Measurements from ENCODE around the gene THRAP3. TPM values are rescaled to one million over a fixed set of nuclear protein-coding genes. Genes with fewer than 3 reads are reported as not detected.
A peak's percentile ranks its signal among the peaks of the same experiment; 100 is the strongest.
"Not testable (repeated sequence)": the region's sequence is repeated elsewhere in the genome, so short reads cannot be mapped to it uniquely, and the experiment has no call there.

The THRAP3 gene
- total RNA-seq, 4 donors from 2014 or later = 88.9 to 129 (median 115) TPM

GRCh38 chr1:36225283-36225899, 1.1 kb downstream of the THRAP3 start:
- TF ChIP-seq POLR2A (IDR thresholded peaks at IDR 0.05) = no peak
- TF ChIP-seq, protein P1, sequence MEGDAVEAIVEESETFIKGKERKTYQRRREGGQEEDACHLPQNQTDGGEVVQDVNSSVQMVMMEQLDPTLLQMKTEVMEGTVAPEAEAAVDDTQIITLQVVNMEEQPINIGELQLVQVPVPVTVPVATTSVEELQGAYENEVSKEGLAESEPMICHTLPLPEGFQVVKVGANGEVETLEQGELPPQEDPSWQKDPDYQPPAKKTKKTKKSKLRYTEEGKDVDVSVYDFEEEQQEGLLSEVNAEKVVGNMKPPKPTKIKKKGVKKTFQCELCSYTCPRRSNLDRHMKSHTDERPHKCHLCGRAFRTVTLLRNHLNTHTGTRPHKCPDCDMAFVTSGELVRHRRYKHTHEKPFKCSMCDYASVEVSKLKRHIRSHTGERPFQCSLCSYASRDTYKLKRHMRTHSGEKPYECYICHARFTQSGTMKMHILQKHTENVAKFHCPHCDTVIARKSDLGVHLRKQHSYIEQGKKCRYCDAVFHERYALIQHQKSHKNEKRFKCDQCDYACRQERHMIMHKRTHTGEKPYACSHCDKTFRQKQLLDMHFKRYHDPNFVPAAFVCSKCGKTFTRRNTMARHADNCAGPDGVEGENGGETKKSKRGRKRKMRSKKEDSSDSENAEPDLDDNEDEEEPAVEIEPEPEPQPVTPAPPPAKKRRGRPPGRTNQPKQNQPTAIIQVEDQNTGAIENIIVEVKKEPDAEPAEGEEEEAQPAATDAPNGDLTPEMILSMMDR (IDR thresholded peaks at IDR 0.05) = no peak
- WGBS, 2 donors = 22 to 24% methylated on average over 10 of the region's 10 CpGs
- intact Hi-C loops (cut with DNase I) = loop anchor here (10.0 kb wide), 1 partner anchor 49 kb away; no protein-coding TSS in a partner anchor
- H3K4me3 ChIP-seq (replicated peaks in 1 of 3) = peak overlapping the region; percentile 64 to 88 (median 71)
- no peaks in the 10 kb centered on the region for H3K9me3 ChIP-seq
- H3K27ac ChIP-seq = peak overlapping the region; percentile 90 to 96 (median 91)
- no peak for DNase-seq
- H3K27me3 ChIP-seq = no peaks in the 10 kb centered on the region
- H3K36me3 ChIP-seq = peaks cover 3 to 12% of the 10 kb centered on the region in 2 donors
- H3K4me1 ChIP-seq = peaks cover 27 to 28% of the 10 kb centered on the region in 2 donors

- H3K9me3 ChIP-seq; H3K27me3 ChIP-seq; H3K4me3 ChIP-seq (replicated peaks in 1 of 3); intact Hi-C loops (cut with DNase I); DNase-seq: not testable (repeated sequence)
- H3K27ac ChIP-seq = peak overlapping the region; percentile 79 to 86 (median 80)
- peaks cover 4 to 14% of the 10 kb centered on the region in 2 donors for H3K36me3 ChIP-seq
- 93 to 94% methylated on average over 12 of the region's 12 CpGs for WGBS, 2 donors
- peaks cover 56 to 61% of the 10 kb centered on the region in 2 donors for H3K4me1 ChIP-seq
Observed at GRCh38 chr1:36230279-36230678, 6.0 kb downstream of the THRAP3 start.

DNA sequence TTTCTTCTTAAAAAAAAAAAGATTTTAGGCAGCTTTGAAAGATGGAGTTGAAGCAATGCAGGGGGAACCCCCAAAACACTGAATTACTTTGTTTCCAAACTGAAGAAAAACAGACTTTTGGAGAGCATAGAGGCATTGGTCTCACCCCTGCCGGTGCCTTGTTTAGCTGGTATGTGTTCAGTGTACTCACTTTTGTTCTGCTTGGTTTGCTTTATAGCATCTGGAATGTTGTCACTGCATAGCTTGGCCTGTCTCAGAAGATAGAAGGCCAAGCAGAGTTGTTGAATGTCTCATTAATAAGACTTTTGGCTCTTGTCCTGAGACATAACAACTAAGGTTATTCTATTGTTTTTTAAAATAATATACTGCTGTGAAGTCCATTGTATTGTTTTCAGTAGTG, 6.9 kb downstream of the THRAP3 start:
- 10 to 18% methylated on average over 1 of the region's 1 CpG for WGBS, 2 donors
- no peaks in the 10 kb centered on the region for H3K9me3 ChIP-seq
- H3K4me1 ChIP-seq = peaks cover 53 to 56% of the 10 kb centered on the region in 2 donors
- peak overlapping the region; percentile 79 to 86 (median 80) for H3K27ac ChIP-seq
- H3K4me3 ChIP-seq (replicated peaks in 1 of 3) = no peak overlapping the region
- no peaks in the 10 kb centered on the region for H3K27me3 ChIP-seq
- peak; percentile 64 for DNase-seq
- no peak for TF ChIP-seq POLR2A (IDR thresholded peaks at IDR 0.05)
- TF ChIP-seq, protein P1 (IDR thresholded peaks at IDR 0.05) = no peak
- intact Hi-C loops (cut with DNase I) = no loop called here
- H3K36me3 ChIP-seq = peaks cover 4 to 14% of the 10 kb centered on the region in 2 donors

- Histone ChIP-seq H3K9me3 (no peaks in the 10 kb centered on the region), H3K4me1 (peaks cover 48 to 54% of the 10 kb centered on the region in 2 donors), H3K27me3 (no peaks in the 10 kb centered on the region), H3K4me3 (replicated peaks in 1 of 3) (no peak overlapping the region), H3K36me3 (peaks cover 4 to 14% of the 10 kb centered on the region in 2 donors), H3K27ac (peak overlapping the region; percentile 79 to 86 (median 80))
- intact Hi-C loops (cut with DNase I) = no loop called here
- WGBS, 2 donors = 46 to 52% methylated on average over 11 of the region's 11 CpGs
- peak; percentile 51 to 63 for DNase-seq
- TF ChIP-seq, protein P1 (IDR thresholded peaks at IDR 0.05) = no peak
- TF ChIP-seq POLR2A (IDR thresholded peaks at IDR 0.05) = no peak
Observed at GRCh38 chr1:36232212-36233095, 8.2 kb downstream of the THRAP3 start.

DNA sequence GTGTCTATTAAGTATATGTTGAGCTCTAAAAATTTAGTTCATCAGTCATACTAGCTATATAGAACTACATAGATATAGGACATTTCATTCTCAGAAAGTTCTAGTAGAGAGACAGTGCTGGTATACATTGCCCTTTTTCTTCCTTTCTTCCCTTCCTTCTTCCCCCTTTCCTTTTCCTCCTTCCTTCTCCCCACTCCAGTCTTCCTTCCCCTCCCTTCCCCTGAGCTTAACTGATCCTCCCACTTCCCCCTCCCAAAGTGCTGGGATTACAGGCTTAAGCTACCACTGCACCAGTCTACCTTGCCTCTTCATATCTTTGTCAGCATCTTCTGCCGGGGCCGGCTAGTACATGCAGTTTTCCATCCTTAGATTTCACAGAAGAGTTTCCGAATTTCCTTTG, 12.1 kb downstream of the THRAP3 start:
- H3K4me3 ChIP-seq (replicated peaks in 1 of 3) = no peak overlapping the region
- 60 to 68% methylated on average over 3 of the region's 3 CpGs for WGBS, 2 donors
- no peak for DNase-seq
- no peaks in the 10 kb centered on the region for H3K9me3 ChIP-seq
- no peaks in the 10 kb centered on the region for H3K36me3 ChIP-seq
- intact Hi-C loops (cut with DNase I) = no loop called here
- peak overlapping the region in 1 of 3 donors; percentile 13 for H3K27ac ChIP-seq
- TF ChIP-seq, protein P1 (IDR thresholded peaks at IDR 0.05) = no peak
- TF ChIP-seq POLR2A (IDR thresholded peaks at IDR 0.05) = no peak
- H3K4me1 ChIP-seq = peaks cover 42 to 56% of the 10 kb centered on the region in 2 donors
- H3K27me3 ChIP-seq = no peaks in the 10 kb centered on the region

Data from thyroid gland (tissue), 4 donors.